GM13976 (cell line): ENCODE results near the gene ANTXR1.

Source experiments
- DNase-seq: peaks from one replicate; pipeline ENCODE4 v3.0.0; 2012; ENCODE audit warnings: low spot score
- CTCF ChIP-seq: IDR thresholded peaks from 2 replicates; pipeline ENCODE4 v1.5.1; 2012; ENCODE audit warnings: borderline replicate concordance, mild to moderate bottlenecking; ENCODE audit not compliant: insufficient read depth; ENCODE audit errors: extremely low read depth, missing control alignments, control extremely low read depth
- in situ Hi-C: fragments of 300-500 bp; cut with MboI; formaldehyde crosslinking; loops from one replicate; pipeline ENCODE4 v1.12.0; 2022; ENCODE audit warnings: low sequenced_read_pairs, mixed read lengths, inconsistent platforms; ENCODE audit not compliant: unreplicated experiment

Gene ANTXR1

GRCh38 chr2:69087912-69088240 is 74.9 kb downstream of the ANTXR1 start:
- no peak for TF ChIP-seq CTCF
- DNase-seq, result no peak

GRCh38 chr2:69088466-69088865 is 75.5 kb downstream of the ANTXR1 start:
- in situ Hi-C loops, result no loop called here
- no peak for DNase-seq
- no peak for TF ChIP-seq CTCF

More at GRCh38 chr2:69087912-69088240, 74.9 kb downstream of the ANTXR1 start:
- in situ Hi-C loops, result no loop called here

GRCh38 chr2:69089266-69089665 is 76.3 kb downstream of the ANTXR1 start:
- DNase-seq, result no peak
- no peak for TF ChIP-seq CTCF
- in situ Hi-C loops, result no loop called here

GRCh38 chr2:69089998-69090397 is 77.0 kb downstream of the ANTXR1 start:
- no peak for TF ChIP-seq CTCF
- in situ Hi-C loops, result no loop called here

GRCh38 chr2:69090820-69091219 is 77.8 kb downstream of the ANTXR1 start:
- TF ChIP-seq CTCF, result no peak
- in situ Hi-C loops, result no loop called here
- DNase-seq, result no peak

More at GRCh38 chr2:69089998-69090397, 77.0 kb downstream of the ANTXR1 start:
- DNase-seq, result no peak

- in situ Hi-C loops, result no loop called here
- TF ChIP-seq CTCF, result no peak
- no peak for DNase-seq
Observed at GRCh38 chr2:69092857-69093256, 79.9 kb downstream of the ANTXR1 start.

- TF ChIP-seq CTCF, result no peak
- no peak for DNase-seq
- in situ Hi-C loops, result no loop called here
Observed at GRCh38 chr2:69095305-69095704, 82.3 kb downstream of the ANTXR1 start.
